HG03342 (cell line): ENCODE measurements around the gene TFDP2.
"Not testable (repeated sequence)": the region's sequence is repeated elsewhere in the genome, so short reads cannot be mapped to it uniquely, and the experiment has no call there.

Source experiments
- ATAC-seq: cut with Tn5 transposase; IDR thresholded peaks from one replicate; pipeline ENCODE4 v1.9.1; 2021; ENCODE audit warnings: mild to moderate bottlenecking, moderate library complexity; ENCODE audit not compliant: unreplicated experiment

The TFDP2 gene

DNA sequence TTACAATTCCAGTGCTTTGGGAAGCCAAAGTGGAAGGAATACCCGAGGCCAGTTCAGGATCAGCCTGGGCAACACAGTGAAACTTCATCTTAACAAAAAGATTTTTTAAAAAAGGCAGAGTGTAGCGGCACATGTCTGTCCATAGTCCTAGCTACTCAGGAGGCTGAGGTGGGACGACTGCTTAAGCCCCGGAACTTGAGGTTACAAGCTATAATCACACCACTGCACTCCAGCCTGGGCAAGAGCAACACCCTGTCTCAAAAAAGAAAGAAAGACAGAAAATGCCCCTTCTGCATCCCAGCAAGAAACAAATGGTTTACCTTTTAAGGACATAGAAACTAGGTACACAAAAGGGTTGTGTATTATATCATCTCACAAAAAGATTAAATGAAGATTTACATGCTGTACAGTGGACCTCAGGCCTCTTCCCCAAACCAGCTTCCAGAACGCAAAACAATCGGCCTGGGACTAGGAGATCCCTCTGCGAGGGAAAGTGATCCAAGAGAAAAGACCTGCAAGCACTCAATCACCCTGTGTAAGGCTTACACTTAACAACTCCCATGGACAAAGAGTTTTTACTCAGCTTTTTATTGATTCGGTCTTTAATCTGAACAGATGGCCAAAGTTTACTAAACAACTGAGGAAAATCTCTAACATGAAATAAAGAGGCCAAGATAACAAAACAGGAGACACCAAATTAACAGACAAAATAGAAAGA, 21.2 kb downstream of the TFDP2 start:
- ATAC-seq, result no peak

DNA sequence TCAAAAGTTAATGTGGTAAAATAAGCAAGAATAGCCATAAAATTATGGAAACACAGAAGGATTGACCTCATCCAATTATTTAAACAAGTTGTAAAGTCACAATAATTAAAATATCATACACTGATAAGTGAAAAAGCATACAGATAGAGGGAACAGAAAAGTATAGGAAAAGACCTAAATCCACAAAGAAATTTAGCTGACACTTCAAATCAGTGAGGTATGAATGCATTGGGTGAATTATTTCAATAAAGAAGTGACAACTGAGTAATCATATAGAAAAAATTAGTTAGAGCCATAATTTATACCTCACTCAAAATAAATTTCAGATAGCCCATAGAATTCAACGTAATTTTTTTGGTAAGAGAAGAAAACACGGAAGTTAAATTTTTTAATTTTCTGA, 25.1 kb downstream of the TFDP2 start:
- no peak for ATAC-seq

DNA sequence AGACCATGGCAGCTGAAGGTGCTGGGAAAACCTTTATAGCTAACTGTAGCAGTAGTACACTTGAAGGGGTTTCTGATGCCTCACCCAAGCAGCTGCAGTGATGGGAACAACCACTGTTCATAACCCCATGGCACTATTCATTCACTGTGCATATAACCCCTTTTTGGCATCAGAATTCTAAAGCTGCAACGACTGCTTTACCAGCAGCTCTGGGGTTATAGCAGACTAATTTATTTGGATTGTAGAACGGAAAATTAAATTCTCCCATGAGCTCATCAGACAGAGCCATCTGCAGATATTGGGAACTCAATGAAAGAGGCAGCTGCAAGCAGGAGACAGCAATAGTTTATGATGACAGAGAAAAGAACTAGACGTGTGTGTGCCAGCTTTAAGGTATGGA, 28.6 kb downstream of the TFDP2 start:
- no peak for ATAC-seq

DNA sequence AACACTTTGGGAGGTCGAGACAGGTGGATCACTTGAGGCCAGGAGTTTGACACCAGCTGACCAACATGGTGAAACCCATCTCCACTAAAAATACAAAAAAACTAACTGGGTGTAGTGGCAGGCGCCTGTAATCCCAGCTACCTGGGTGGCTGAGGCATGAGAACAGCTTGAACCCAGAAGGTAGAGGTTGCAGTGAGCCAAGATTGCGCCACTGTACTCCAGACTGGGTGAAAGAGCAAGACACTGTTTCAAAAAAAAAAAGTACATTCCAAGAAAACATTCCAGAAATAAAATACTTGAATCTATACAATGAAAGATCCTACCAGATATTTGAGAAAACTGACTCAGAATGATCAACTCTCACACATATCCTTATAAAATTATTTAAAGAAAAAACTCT, 30.4 kb downstream of the TFDP2 start:
- ATAC-seq, result no peak

DNA sequence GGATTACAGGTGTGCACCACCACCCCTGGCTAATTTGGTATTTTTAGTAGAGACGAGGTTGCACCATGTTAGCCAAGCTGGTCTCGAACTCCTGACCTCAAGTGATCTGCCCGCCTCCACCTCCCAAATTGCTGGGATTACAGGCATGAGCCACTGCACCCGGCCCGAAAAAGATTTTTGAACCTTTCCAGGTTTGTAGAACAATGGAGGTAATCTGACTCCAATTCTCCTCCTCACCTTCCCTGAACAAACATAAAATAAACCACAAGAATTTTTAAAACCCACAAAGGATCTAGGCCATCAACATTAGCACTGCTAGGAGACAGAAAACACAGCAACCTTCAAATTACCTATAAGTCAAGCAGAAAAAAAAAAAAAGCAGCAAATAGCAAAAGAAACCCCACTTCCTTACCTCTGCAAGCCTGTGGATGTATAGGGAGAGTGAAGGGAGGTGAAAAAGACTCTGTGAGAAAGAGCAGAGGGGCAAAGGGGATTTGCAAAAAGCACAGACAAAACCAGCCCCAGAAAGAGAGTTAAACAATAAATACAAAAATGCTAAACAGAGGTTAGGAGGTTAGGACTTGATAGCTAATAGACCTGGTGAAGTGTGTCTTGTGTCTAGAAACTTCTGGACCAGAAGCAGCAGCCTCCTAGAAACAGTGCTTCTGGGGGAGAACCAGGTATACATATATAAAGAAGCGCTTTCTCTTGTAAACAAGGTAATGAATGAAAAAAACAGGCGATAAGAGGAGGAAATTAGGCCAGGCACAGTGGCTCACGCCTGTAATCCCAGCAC, 32.1 kb downstream of the TFDP2 start:
- no peak for ATAC-seq

DNA sequence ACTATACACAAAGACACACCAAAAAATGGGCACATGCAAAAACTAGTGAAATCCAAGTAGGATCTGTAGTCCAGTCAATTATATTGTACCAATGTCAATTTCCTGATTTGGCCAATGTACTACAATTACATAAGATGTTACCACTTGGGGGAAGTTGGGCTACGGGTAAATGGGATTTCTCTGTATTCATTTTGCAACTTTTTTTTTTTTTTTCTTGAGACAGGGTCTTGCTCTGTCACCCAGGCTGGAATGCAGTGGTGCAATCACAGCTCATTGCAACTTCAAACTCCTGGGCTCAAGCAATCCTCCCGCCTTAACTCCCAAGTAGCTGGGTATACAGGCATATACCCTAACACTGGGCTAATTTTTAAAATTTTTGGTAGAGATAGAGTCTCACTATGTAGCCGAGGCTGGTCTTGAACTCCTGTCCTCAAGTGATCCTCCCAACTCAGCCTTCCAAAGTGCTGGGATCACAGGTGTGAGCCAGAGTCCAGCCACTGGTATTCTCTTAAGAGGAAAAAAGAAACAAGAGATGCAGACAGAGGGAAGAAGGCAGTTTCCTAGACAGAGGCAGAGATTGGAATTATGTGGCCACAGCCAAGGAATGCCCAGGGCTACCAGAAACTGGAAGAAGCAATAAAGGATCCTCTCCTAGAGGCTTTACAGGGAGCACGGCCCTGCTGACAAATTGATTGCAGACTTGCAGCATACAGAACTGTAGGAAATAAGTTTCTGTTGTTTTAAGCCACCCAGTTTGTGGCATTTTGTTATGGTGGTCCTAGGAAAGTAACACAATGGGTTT, 33.3 kb downstream of the TFDP2 start:
- no peak for ATAC-seq

DNA sequence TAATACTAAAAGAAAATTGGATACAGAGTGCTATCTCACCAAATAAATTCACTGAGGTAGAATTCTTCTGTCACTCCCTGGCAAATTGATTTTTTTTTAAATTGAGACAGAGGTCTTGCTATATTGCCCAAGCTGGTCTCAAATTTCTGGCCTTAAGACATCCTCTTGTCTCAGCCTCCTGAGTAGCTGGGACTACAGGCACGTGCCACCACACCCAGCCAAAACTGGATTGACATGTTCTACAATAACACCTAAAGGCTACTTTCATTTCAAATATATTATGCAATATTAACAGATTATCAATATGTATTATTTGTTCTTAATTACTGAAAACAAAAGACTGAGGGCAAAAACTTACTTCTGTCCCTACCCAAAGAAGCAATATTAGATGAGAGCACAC, 36.7 kb downstream of the TFDP2 start:
- no peak for ATAC-seq

DNA sequence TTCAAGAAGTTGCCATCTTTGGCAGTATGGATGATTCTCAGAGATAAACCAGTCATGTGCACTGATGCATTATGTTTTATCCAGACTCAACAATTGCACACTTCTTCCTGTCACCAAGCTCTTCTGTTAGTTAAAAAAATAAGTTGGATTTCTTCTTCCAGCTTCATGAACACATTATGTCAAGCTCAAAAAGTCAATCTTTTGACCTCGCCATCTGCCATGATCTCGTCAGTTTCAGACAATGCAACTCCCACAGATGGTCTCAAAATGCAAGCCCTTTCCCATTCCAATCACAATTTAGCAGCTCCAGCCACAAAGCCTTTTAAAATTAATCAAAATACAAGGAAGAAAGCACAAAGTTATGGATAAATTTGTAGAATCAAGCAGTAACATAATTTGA, 42.8 kb downstream of the TFDP2 start:
- no peak for ATAC-seq

DNA sequence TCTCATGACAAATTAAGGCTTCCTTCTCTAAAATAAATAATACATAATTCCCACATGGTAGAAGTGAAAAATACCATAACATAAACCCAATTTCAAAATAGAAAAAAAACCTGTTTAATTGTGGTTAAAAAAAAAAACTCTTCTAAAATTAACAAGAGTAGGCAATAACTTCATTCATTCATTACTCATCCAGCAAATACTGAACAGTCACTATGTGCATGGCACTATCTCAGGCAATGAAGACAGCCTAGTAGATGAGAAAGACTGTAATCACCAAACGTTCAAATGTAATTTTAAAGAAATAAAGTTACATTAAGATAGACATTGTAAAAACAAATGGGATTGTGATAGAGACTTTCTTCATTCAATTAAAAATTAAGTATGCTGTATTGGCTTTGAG, 43.4 kb downstream of the TFDP2 start:
- ATAC-seq, result no peak

DNA sequence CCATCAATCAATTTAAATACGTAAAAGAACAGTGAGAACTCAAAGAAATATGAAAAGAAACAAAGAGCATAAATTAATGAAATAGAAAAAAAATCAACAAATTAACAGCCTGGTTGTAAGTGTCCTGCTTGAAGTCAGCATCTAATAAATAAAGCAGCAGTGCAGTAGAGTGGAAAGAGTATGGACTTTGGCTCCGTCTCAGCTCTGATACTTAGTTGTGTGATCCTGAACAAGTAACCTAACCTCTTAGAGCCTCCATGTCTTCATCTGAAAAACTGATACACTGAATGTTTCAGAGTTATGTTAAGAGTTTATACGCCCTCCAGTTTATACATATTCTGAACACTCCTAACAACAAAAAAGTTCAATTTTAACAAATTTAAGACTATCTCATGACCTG, 44.6 kb downstream of the TFDP2 start:
- ATAC-seq, result no peak

DNA sequence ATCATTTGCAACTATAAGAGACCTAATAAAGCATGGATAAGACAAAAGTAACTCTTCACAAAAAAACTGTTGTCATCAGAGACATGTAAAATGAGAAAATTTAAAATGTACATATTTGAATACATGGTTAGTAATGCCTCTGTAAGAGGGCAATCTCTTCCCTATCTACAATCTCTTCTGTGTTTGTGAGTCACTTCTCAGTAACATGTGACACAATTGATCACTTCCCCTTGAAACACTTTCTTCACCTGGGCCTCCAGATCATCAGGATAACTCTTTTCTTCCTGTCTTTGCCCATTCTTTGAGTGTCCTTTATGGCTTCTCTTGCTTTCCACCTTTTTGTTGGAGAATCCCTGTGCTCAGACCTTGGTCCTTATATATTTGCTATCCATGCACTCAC, 50.4 kb downstream of the TFDP2 start:
- no peak for ATAC-seq

DNA sequence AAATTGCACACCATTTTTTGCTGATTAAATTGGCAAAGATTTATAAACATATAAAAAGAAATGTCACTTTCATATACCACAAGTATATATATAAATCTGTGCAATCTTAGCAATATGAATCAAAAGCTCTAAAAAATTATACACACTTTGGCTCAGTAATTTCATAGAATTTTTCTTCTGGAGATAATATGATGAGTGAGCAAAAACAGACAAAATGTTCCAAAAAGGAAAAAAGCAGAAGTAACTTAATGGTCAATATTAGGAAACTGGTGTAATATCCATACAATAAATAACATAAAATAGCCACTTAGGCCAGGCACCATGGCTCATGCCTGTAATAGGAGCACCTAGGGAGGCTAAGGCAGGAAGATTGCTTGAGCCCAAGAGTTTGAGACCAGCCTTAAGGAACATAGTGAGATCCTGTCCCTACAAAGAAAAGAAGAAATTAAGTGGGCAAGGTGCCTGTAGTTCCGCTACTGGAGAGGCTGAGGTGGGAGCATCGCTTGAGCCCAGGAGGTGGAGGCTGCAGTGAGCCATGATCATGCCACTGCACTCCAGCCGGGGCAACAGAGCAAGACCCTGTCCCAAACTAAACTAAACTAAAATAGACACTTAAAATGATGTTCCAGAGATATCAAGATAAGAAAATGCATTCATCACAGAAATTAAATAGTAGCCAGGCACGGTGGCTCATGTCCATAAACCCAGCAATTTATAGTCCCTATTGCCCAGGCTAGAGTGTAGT, 52.1 kb downstream of the TFDP2 start:
- no peak for ATAC-seq

DNA sequence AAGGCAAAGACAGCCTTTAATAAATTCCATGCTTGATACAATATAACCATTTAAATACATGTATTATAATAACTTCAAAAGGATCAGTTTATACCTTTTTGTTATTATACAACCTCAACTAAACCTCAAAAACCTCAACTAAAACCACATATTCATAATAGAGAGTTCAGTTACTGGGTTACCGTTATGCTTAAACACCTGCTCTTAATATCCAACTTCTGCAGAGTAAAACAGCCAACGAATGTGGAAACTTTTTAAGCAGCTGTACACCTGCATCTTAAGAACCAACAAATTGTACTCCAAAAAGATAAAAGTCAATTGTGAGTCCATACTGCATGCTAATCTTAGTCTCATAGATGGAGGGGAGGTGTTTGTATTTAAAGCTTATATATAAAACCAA, 53.5 kb downstream of the TFDP2 start:
- no peak for ATAC-seq

DNA sequence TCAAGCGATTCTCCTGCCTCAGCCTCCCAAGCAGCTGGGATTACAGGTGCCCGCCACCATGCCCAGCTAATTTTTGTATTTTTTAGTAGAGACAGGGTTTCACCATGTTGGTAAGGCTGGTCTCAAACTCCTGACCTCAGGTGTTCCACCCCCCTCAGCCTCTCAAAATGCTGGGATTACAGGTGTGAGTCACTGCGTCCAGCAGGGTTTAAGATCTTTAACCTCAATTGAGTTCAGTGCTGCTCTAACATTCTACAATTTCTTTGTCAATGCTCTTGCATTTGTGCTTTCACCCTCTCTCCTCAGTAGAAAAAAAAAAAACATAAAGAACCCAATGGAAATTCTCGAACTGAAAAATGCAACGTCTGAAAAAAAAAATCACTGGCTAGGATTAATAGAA, 60.4 kb downstream of the TFDP2 start:
- not testable (repeated sequence) for ATAC-seq

DNA sequence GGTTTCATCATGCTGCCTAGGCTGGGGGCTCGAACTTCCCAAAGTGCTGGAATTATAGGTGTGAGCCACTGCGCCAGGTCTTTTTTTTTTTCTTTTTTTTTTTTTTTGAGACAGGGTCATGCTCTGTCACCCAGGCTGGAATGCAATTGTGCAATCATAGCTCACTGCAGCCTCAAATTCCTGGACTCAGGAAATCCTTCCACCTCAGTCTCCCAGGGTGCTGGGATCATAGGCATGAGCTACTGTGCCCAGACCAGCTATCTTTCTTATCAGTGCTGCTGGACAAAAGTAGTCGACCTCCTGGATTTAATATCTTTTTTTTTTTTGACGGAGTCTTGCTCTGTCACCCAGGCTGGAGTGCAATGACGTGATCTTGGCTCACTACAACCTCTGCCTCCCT, 60.8 kb downstream of the TFDP2 start:
- ATAC-seq, result no peak

DNA sequence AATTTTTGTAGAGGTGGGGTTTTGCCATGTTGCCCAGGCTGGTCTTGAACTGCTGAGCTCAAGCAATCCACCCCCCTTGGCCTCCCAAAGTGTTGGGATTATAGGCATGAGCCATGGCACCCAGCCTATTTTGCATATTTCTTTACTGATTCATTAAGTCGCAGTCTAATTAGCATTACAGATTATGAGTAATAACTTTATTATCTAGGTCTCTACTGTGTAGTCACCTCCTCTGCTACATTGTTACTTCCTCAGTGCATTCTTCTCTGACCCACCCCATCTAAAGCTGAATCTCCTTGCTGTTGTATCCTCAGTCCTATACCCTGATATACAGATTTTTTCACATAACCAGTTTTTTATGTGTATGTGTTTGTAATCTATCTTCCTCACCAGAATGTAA, 61.7 kb downstream of the TFDP2 start:
- no peak for ATAC-seq

DNA sequence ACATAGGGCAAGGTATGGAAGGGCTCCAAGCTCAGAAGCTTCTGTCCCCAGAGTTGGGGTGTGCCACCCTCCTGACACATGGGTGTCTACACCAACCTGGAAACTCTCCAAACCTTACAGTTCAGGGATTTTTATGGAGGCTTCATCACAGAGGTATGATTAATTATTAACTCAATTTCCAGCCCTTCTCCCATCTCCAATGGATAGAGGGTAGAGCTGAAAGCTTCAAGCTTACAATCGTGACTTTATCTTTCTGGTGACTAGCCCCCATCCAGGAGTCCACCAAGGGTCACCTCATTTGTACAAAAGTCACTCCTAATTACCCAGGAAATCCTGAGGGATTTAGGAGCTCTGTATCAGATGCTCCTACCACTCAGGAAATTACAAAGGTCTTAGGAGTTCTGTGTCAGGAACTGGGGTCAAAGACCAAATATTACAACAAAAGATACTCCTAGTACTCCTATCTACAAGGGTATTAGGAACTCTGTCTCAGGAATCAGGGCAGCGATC, 62.7 kb downstream of the TFDP2 start:
- ATAC-seq, result no peak

DNA sequence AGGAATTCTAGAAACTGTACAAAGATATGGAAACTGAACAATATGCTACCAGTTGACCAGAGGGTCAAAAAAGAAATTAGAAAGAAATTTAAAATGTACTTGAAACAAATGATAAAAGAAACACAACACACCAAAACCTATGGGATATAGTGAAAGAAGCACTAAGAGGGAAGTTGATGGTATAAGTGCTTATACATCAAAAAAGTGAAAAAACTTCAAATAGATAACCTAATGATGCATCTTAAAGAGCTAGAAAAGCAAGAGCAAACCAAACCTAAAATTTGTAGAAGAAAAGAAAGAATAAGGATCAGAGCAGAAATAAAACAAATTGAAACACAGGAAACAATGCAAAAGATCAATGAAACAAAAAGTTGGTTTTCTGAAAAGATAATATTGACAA, 68.2 kb downstream of the TFDP2 start:
- ATAC-seq, result no peak

DNA sequence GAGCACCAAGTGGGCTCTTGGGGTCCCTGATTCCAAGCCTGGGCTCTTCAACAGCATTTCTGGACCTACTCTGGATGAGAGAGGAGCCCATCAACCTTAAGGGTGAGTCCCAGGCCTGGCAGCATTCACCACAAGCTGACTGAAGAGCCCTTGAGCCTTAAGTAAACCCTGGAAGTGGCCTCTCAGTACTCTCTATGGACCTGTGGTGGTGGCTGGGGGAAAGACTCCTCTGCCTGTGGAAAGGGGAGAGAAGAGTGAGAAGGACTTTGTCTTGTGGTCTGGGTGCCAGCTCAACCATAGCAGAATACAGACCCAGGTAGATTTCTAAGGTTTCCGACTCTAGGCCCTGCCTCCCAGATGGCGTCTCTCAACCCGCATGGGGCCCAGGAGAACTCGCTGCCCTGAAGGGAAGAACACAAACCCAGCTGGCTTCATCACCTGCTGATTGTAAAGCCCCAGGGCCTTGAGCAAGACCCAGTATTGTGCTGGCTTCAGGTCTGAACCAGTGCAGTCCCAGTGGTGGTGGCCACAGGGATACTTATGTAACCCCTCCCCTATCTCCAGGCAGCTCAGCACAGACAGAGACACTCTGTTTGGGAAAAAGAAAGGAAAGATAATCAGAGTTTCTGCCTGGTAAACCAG, 71.4 kb downstream of the TFDP2 start:
- ATAC-seq, result no peak

DNA sequence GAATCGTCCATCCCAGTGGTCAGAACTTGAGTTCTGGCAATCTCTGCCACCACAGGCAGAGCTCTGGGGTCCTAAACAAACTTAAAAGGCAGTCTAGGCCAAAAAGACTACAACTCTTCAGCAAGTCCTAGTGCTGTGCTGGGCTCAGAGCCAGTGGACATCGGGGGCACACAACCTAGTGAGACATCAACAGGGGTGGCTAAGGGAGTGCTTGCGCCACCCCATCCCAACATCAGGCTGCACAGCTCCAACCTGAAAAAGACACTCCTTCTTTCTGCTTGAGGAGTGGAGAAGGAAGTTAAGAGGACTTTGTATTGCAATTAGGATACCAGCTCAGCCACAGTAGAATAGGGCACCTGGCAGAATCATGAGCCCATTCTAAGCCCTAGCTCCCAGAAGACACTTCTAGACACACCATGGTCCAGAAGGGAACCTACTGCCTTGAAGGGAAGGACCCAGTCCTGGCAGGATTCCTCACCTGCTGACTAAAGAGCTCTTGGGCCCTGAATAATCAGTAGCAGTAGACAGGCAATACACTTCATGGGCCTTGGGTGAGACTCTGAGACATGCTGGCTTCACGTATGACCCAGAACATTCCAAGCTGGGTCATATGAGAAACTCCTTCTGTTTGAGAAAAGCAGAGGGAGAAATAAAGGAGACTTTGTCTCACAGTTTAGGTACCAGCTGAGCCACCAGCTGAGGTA, 72.0 kb downstream of the TFDP2 start:
- ATAC-seq, result no peak
